ENCODE measurements around the gene LYST.
A peak's percentile ranks its signal among the peaks of the same experiment; 100 is the strongest.

LYST gene

GRCh38 chr1:235906436-235906835, 39.7 kb upstream of the LYST start:
- no peak for TF ChIP-seq TAF1 (IDR thresholded peaks at IDR 0.05; ENCODE audit: borderline replicate concordance, insufficient read depth, low read length)

- TF ChIP-seq TAF1 (IDR thresholded peaks at IDR 0.05; ENCODE audit: borderline replicate concordance, insufficient read depth, low read length) (0 out of 2 replicates have a peak, but pooled peaks have one; percentile 29), POLR2AphosphoS5 (IDR thresholded peaks at IDR 0.05; ENCODE audit: low read depth, low read length) (no peak), SIN3A (IDR thresholded peaks at IDR 0.05; ENCODE audit: borderline replicate concordance, insufficient read depth, low read length) (no peak)
- TF ChIP-seq, protein P1, sequence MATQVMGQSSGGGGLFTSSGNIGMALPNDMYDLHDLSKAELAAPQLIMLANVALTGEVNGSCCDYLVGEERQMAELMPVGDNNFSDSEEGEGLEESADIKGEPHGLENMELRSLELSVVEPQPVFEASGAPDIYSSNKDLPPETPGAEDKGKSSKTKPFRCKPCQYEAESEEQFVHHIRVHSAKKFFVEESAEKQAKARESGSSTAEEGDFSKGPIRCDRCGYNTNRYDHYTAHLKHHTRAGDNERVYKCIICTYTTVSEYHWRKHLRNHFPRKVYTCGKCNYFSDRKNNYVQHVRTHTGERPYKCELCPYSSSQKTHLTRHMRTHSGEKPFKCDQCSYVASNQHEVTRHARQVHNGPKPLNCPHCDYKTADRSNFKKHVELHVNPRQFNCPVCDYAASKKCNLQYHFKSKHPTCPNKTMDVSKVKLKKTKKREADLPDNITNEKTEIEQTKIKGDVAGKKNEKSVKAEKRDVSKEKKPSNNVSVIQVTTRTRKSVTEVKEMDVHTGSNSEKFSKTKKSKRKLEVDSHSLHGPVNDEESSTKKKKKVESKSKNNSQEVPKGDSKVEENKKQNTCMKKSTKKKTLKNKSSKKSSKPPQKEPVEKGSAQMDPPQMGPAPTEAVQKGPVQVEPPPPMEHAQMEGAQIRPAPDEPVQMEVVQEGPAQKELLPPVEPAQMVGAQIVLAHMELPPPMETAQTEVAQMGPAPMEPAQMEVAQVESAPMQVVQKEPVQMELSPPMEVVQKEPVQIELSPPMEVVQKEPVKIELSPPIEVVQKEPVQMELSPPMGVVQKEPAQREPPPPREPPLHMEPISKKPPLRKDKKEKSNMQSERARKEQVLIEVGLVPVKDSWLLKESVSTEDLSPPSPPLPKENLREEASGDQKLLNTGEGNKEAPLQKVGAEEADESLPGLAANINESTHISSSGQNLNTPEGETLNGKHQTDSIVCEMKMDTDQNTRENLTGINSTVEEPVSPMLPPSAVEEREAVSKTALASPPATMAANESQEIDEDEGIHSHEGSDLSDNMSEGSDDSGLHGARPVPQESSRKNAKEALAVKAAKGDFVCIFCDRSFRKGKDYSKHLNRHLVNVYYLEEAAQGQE (IDR thresholded peaks at IDR 0.05; ENCODE audit: insufficient read depth in 1 of 2, low read depth in 2 of 2, low read length in 2 of 2), result no peak
Measured at GRCh38 chr1:235902677-235903542, 36.2 kb upstream of the LYST start.

DNA sequence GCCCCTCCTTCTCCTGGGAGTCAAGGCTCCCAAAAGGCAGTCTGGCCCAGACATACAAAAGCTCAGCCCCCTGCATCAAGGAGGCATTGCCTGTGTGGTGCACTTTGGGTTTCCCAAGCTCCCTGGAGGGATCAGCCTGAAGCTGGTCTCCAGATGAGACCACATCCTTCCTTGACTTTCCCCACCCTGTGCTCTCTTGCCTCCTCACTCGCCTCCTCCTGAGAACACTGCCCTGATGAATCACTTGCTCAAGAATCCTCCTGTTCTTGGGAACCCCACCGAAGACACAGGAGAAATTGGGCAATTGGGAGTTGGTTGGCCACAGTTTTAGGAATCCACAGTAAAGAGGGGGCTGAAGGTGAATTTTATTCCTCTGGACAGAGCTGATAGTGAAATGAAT, 34.8 kb upstream of the LYST start:
- no peak for TF ChIP-seq SIN3A (IDR thresholded peaks at IDR 0.05; ENCODE audit: borderline replicate concordance, insufficient read depth, low read length)
- TF ChIP-seq FOXP2 (optimal IDR thresholded peaks at IDR 0.05; ENCODE audit: borderline replicate concordance, extremely low read depth, extremely low read length, insufficient read depth), result no peak
- TF ChIP-seq TAF1 (IDR thresholded peaks at IDR 0.05; ENCODE audit: borderline replicate concordance, insufficient read depth, low read length), result no peak
- TF ChIP-seq, protein P1 (IDR thresholded peaks at IDR 0.05; ENCODE audit: insufficient read depth in 1 of 2, low read depth in 2 of 2, low read length in 2 of 2), result no peak
- TF ChIP-seq POLR2AphosphoS5 (IDR thresholded peaks at IDR 0.05; ENCODE audit: low read depth, low read length), result no peak

- TF ChIP-seq SIN3A (IDR thresholded peaks at IDR 0.05; ENCODE audit: borderline replicate concordance, insufficient read depth, low read length) (no peak), TAF1 (IDR thresholded peaks at IDR 0.05; ENCODE audit: borderline replicate concordance, insufficient read depth, low read length) (no peak), POLR2AphosphoS5 (IDR thresholded peaks at IDR 0.05; ENCODE audit: low read depth, low read length) (no peak), FOXP2 (optimal IDR thresholded peaks at IDR 0.05; ENCODE audit: borderline replicate concordance, extremely low read depth, extremely low read length, insufficient read depth) (no peak)
- TF ChIP-seq, protein P1 (IDR thresholded peaks at IDR 0.05; ENCODE audit: insufficient read depth in 1 of 2, low read depth in 2 of 2, low read length in 2 of 2), result no peak
Measured at GRCh38 chr1:235898126-235898525, 31.4 kb upstream of the LYST start.

GRCh38 chr1:235893840-235894239, 27.1 kb upstream of the LYST start:
- TF ChIP-seq SIN3A (IDR thresholded peaks at IDR 0.05; ENCODE audit: borderline replicate concordance, insufficient read depth, low read length) (no peak), POLR2AphosphoS5 (IDR thresholded peaks at IDR 0.05; ENCODE audit: low read depth, low read length) (no peak), TAF1 (IDR thresholded peaks at IDR 0.05; ENCODE audit: borderline replicate concordance, insufficient read depth, low read length) (no peak), FOXP2 (optimal IDR thresholded peaks at IDR 0.05; ENCODE audit: borderline replicate concordance, extremely low read depth, extremely low read length, insufficient read depth) (no peak)
- TF ChIP-seq, protein P1 (IDR thresholded peaks at IDR 0.05; ENCODE audit: insufficient read depth in 1 of 2, low read depth in 2 of 2, low read length in 2 of 2), result no peak

Data from PFSK-1 (cell line).